HEK293 (cell line): ENCODE data around the gene SLC35F6.
A peak's percentile ranks its signal among the peaks of the same experiment; 100 is the strongest.

Source experiments
- CTCF ChIA-PET: fragments of 350-600 bp; formaldehyde crosslinking; extraction: SDS; loops from one replicate; lab custom pipeline; 2021; ENCODE audit warnings: antibody characterized with exemption; lab: Yijun Ruan, JAX
- POLR2A ChIA-PET: fragments of 300-600 bp; formaldehyde crosslinking; extraction: SDS; loops from one replicate; lab custom pipeline; 2020; ENCODE audit warnings: antibody characterized with exemption, inconsistent platforms; lab: Yijun Ruan, JAX
- H3K27ac ChIP-seq: fragments of 200-500 bp; sonication (Bioruptor generic); 2 replicates; pipeline ENCODE4 v1.5.1; 2014; ENCODE audit warnings: low read depth, low read length, control low read depth, inconsistent platforms; ENCODE audit errors: extremely low read depth
- H3K36me3 ChIP-seq, 2 experiments: fragments of 200-500 bp in 1 of 2; sonication (Bioruptor generic) in 1 of 2; 1 replicate in 1 of 2; 2 replicates in 1 of 2; pipeline ENCODE4 v1.5.1; 2014 to 2017; ENCODE audit warnings: inconsistent platforms in 2 of 2, low read length in 2 of 2; ENCODE audit not compliant: control insufficient read depth in 2 of 2, insufficient read depth in 1 of 2
- H3K4me1 ChIP-seq: fragments of 200-500 bp; sonication (Bioruptor generic); 2 replicates; pipeline ENCODE4 v1.5.1; 2014; ENCODE audit warnings: mild to moderate bottlenecking, low read length, inconsistent platforms; ENCODE audit not compliant: control insufficient read depth, insufficient read depth
- H3K4me3 ChIP-seq: 2 replicates; pipeline ENCODE4 v1.5.1; 2011; ENCODE audit warnings: low read depth, mild to moderate bottlenecking, control low read depth, low read length, moderate library complexity
- H3K9me3 ChIP-seq: fragments of 200-500 bp; sonication (Bioruptor generic); 2 replicates; pipeline ENCODE4 v1.5.1; 2014; ENCODE audit warnings: low read depth, low read length, inconsistent platforms; ENCODE audit not compliant: control insufficient read depth, insufficient read depth
- EGR2 ChIP-seq: fragments of 450-650 bp; formaldehyde crosslinking; IDR thresholded peaks from 2 replicates; pipeline ENCODE4 v1.5.1; 2016; ENCODE audit warnings: low read depth, missing biosample characterization, missing genetic modification characterization
- KLF1 ChIP-seq: fragments of 450-650 bp; formaldehyde crosslinking; IDR thresholded peaks from 2 replicates; pipeline ENCODE4 v1.5.1; 2016; ENCODE audit warnings: missing biosample characterization, missing genetic modification characterization
- KLF7 ChIP-seq: fragments of 450-650 bp; formaldehyde crosslinking; IDR thresholded peaks from 2 replicates; pipeline ENCODE4 v1.5.1; 2016; ENCODE audit warnings: missing biosample characterization, missing genetic modification characterization, borderline replicate concordance
- TCF7L2 ChIP-seq: IDR thresholded peaks from 2 replicates; pipeline ENCODE4 v1.6.1; 2011; ENCODE audit warnings: low read depth, mild to moderate bottlenecking, inconsistent platforms, low read length, moderate library complexity, borderline replicate concordance
- WT1 ChIP-seq: fragments of 450-650 bp; formaldehyde crosslinking; IDR thresholded peaks from 2 replicates; pipeline ENCODE4 v1.5.1; 2016; ENCODE audit warnings: missing biosample characterization, missing genetic modification characterization
- ZBTB17 ChIP-seq: fragments of 450-650 bp; formaldehyde crosslinking; IDR thresholded peaks from 2 replicates; pipeline ENCODE4 v1.5.1; 2016; ENCODE audit warnings: missing biosample characterization, missing genetic modification characterization
- ZEB2 ChIP-seq: fragments of 450-650 bp; formaldehyde crosslinking; IDR thresholded peaks from 2 replicates; pipeline ENCODE4 v1.5.1; 2016; ENCODE audit warnings: missing biosample characterization, missing genetic modification characterization
- ZNF146 ChIP-seq: fragments of 450-650 bp; formaldehyde crosslinking; IDR thresholded peaks from 2 replicates; pipeline ENCODE4 v1.5.1; 2016; ENCODE audit warnings: missing biosample characterization, missing genetic modification characterization
- ZNF155 ChIP-seq: fragments of 450-650 bp; formaldehyde crosslinking; IDR thresholded peaks from 2 replicates; pipeline ENCODE4 v1.5.1; 2016; ENCODE audit warnings: missing biosample characterization, missing genetic modification characterization
- ZNF157 ChIP-seq: fragments of 450-650 bp; formaldehyde crosslinking; IDR thresholded peaks from 2 replicates; pipeline ENCODE4 v1.5.1; 2016; ENCODE audit warnings: missing biosample characterization, missing genetic modification characterization
- ZNF169 ChIP-seq: fragments of 450-650 bp; formaldehyde crosslinking; IDR thresholded peaks from 2 replicates; pipeline ENCODE4 v1.5.1; 2016; ENCODE audit warnings: missing biosample characterization, missing genetic modification characterization
- ZNF223 ChIP-seq: fragments of 450-650 bp; formaldehyde crosslinking; IDR thresholded peaks from 2 replicates; pipeline ENCODE4 v1.5.1; 2016; ENCODE audit warnings: missing biosample characterization, missing genetic modification characterization
- ZNF350 ChIP-seq: fragments of 450-650 bp; formaldehyde crosslinking; IDR thresholded peaks from 2 replicates; pipeline ENCODE4 v1.5.0; 2017; ENCODE audit warnings: missing biosample characterization, mild to moderate bottlenecking, missing genetic modification characterization
- ZNF514 ChIP-seq: fragments of 450-650 bp; formaldehyde crosslinking; IDR thresholded peaks from 2 replicates; pipeline ENCODE4 v1.5.1; 2016; ENCODE audit warnings: missing biosample characterization, missing genetic modification characterization
- ZNF654 ChIP-seq: fragments of 450-650 bp; formaldehyde crosslinking; IDR thresholded peaks from 2 replicates; pipeline ENCODE4 v1.5.1; 2016; ENCODE audit warnings: low read depth, missing biosample characterization, missing genetic modification characterization
- ZNF692 ChIP-seq: fragments of 450-650 bp; formaldehyde crosslinking; IDR thresholded peaks from 2 replicates; pipeline ENCODE4 v1.5.1; 2016; ENCODE audit warnings: missing biosample characterization, missing genetic modification characterization
- ZNF701 ChIP-seq: fragments of 450-650 bp; formaldehyde crosslinking; IDR thresholded peaks from 2 replicates; pipeline ENCODE4 v1.5.1; 2016; ENCODE audit warnings: missing biosample characterization, missing genetic modification characterization
- ZNF707 ChIP-seq: fragments of 450-650 bp; formaldehyde crosslinking; IDR thresholded peaks from 2 replicates; pipeline ENCODE4 v1.5.1; 2016; ENCODE audit warnings: missing biosample characterization, missing genetic modification characterization
- ZNF837 ChIP-seq: fragments of 450-650 bp; formaldehyde crosslinking; IDR thresholded peaks from 2 replicates; pipeline ENCODE4 v1.5.1; 2016; ENCODE audit warnings: missing biosample characterization, missing genetic modification characterization
- ZNF843 ChIP-seq: fragments of 450-650 bp; formaldehyde crosslinking; IDR thresholded peaks from 2 replicates; pipeline ENCODE4 v1.5.1; 2016; ENCODE audit warnings: missing biosample characterization, missing genetic modification characterization

The SLC35F6 gene

GRCh38 chr2:26738481-26738880, 25.6 kb upstream of the SLC35F6 start:
- Histone ChIP-seq H3K27ac (no peak overlapping the region), H3K4me3 (no peak overlapping the region), H3K4me1 (no peaks in the 10 kb centered on the region), H3K36me3 (no peaks in the 10 kb centered on the region), H3K9me3 (no peaks in the 10 kb centered on the region)
- POLR2A ChIA-PET: no interaction called here
- TF ChIP-seq EGR2 (tag by site-specific recombination) (no peak), ZNF155 (no peak), ZNF157 (tag by site-specific recombination) (no peak), ZNF223 (tag by site-specific recombination) (no peak), TCF7L2 (no peak), KLF7 (tag by site-specific recombination) (no peak), ZNF701 (tag by site-specific recombination) (no peak), ZEB2 (tag by site-specific recombination) (no peak)
- CTCF ChIA-PET: interaction anchor here (1.6 kb wide), 1 partner anchor 8 kb away, joined by 4 read pairs; no protein-coding TSS in a partner anchor

GRCh38 chr2:26739514-26739913, 24.6 kb upstream of the SLC35F6 start:
- no peak for TF ChIP-seq ZNF654 (tag by site-specific recombination)
- peak; percentile 89 for TF ChIP-seq ZNF146 (tag by site-specific recombination)
- H3K4me1 ChIP-seq: no peaks in the 10 kb centered on the region
- H3K36me3 ChIP-seq: no peaks in the 10 kb centered on the region
- H3K4me3 ChIP-seq: no peak overlapping the region
- CTCF ChIA-PET: interaction anchor here (1.7 to 3.1 kb wide), 2 partner anchors 134 to 162 kb away, joined by 6 to 15 read pairs; no protein-coding TSS in a partner anchor
- POLR2A ChIA-PET: no interaction called here
- H3K9me3 ChIP-seq: no peaks in the 10 kb centered on the region
- H3K27ac ChIP-seq: no peak overlapping the region

- no peak for TF ChIP-seq ZNF146 (tag by site-specific recombination)
- TF ChIP-seq ZNF155: no peak
- no peak for TF ChIP-seq ZNF843 (tag by site-specific recombination)
- no peak for TF ChIP-seq ZNF157 (tag by site-specific recombination)
- no peak for TF ChIP-seq WT1 (tag by site-specific recombination)
- no peak for TF ChIP-seq ZNF169 (tag by site-specific recombination)
- CTCF ChIA-PET: interaction anchor here (0.6 to 3.1 kb wide), 4 partner anchors 135 to 301 kb away, joined by 3 to 15 read pairs (median 5); no protein-coding TSS in a partner anchor
- Histone ChIP-seq H3K27ac (no peak overlapping the region), H3K9me3 (no peaks in the 10 kb centered on the region), H3K4me3 (no peak overlapping the region), H3K4me1 (no peaks in the 10 kb centered on the region), H3K36me3 (no peaks in the 10 kb centered on the region)
- POLR2A ChIA-PET: no interaction called here
Observed at GRCh38 chr2:26740346-26740745, 23.7 kb upstream of the SLC35F6 start.

GRCh38 chr2:26740890-26741302, 23.2 kb upstream of the SLC35F6 start:
- ChIA-PET POLR2A (no interaction called here), CTCF (interaction anchor here (0.6 to 3.1 kb wide), 4 partner anchors 135 to 302 kb away, joined by 3 to 15 read pairs (median 4); no protein-coding TSS in a partner anchor)
- H3K27ac ChIP-seq: no peak overlapping the region
- no peak for TF ChIP-seq ZBTB17 (tag by site-specific recombination)
- TF ChIP-seq KLF1 (tag by site-specific recombination): no peak
- no peak for TF ChIP-seq ZNF514 (tag by site-specific recombination)
- no peak for TF ChIP-seq ZNF837 (tag by site-specific recombination)
- TF ChIP-seq ZNF692 (tag by site-specific recombination): no peak
- TF ChIP-seq ZNF350: no peak
- TF ChIP-seq ZNF707 (tag by site-specific recombination): no peak
- H3K9me3 ChIP-seq: no peaks in the 10 kb centered on the region
- no peaks in the 10 kb centered on the region for H3K4me1 ChIP-seq
- no peak overlapping the region for H3K4me3 ChIP-seq
- H3K36me3 ChIP-seq: no peaks in the 10 kb centered on the region
